Measurements from ENCODE around the gene DPY19L2.
"Not testable (repeated sequence)": the region's sequence is repeated elsewhere in the genome, so short reads cannot be mapped to it uniquely, and the experiment has no call there.

GRCh38 chr12:63699011-63699410 lies 30.7 kb upstream of the DPY19L2 start:
- TF ChIP-seq ZSCAN29 (IDR thresholded peaks at IDR 0.05); SIN3A (IDR thresholded peaks at IDR 0.05; ENCODE audit: borderline replicate concordance in 2 of 2, control insufficient read depth in 1 of 2, low read depth in 2 of 2, low read length in 2 of 2); ZNF274 (IDR thresholded peaks at IDR 0.05; ENCODE audit: borderline replicate concordance, low read depth, low read length); JUNB (CRISPR knock-in tag; conservative IDR thresholded peaks at IDR 0.05); FOXJ3 (CRISPR knock-in tag; IDR thresholded peaks at IDR 0.05); SLC30A9 (CRISPR knock-in tag; IDR thresholded peaks at IDR 0.05); SMARCB1 (IDR thresholded peaks at IDR 0.05; ENCODE audit: insufficient read length, low read depth): not testable (repeated sequence)
